Left kidney (tissue), 2 donors: Measurements from ENCODE around the gene ASGR2. TPM values are rescaled to one million over a fixed set of nuclear protein-coding genes. Genes with fewer than 3 reads are reported as not detected.
"Not testable (repeated sequence)": the region's sequence is repeated elsewhere in the genome, so short reads cannot be mapped to it uniquely, and the experiment has no call there.

ENCODE experiments used
- DNase-seq: peaks from one replicate; pipeline ENCODE4 v3.0.0-alpha.2; 2013
- polyA plus RNA-seq: library from polyadenylated mRNA; unstranded; fragments of 120-200 nt; gene quantifications from one replicate; pipeline ENCODE4 v1.2.1, GENCODE V29; 2013; ENCODE audit not compliant: insufficient read length

Gene ASGR2
- polyA plus RNA-seq, 1 donor: 2.0 TPM

- not testable (repeated sequence) for DNase-seq
Measured at GRCh38 chr17:7100641-7101379, 13.8 kb downstream of the ASGR2 start.

GRCh38 chr17:7098802-7099459 is 15.7 kb downstream of the ASGR2 start:
- no peak for DNase-seq

- DNase-seq: no peak
Measured at GRCh38 chr17:7097940-7098339, 16.7 kb downstream of the ASGR2 start.

GRCh38 chr17:7095625-7096024 is 19.0 kb downstream of the ASGR2 start:
- DNase-seq: no peak

- DNase-seq: no peak
Measured at GRCh38 chr17:7094652-7095019, 20.0 kb downstream of the ASGR2 start.

- DNase-seq: not testable (repeated sequence)
Measured at GRCh38 chr17:7091311-7092005, 23.2 kb downstream of the ASGR2 start.

GRCh38 chr17:7089570-7089969 is 25.1 kb downstream of the ASGR2 start:
- not testable (repeated sequence) for DNase-seq

GRCh38 chr17:7088442-7088841 is 26.2 kb downstream of the ASGR2 start:
- DNase-seq: not testable (repeated sequence)

GRCh38 chr17:7084088-7084487 is 30.5 kb downstream of the ASGR2 start:
- no peak for DNase-seq

- no peak for DNase-seq
Measured at GRCh38 chr17:7083592-7083991, 31.0 kb downstream of the ASGR2 start.

- no peak for DNase-seq
Measured at GRCh38 chr17:7081341-7082062, 33.1 kb downstream of the ASGR2 start.

- no peak for DNase-seq
Measured at GRCh38 chr17:7080456-7081041, 34.1 kb downstream of the ASGR2 start.

GRCh38 chr17:7079581-7080455 is 34.8 kb downstream of the ASGR2 start, which contains the start of gene CLEC10A:
Gene CLEC10A (minus strand): TSS chr17:7080251. CDS start chr17:7078812, 1,439 bp downstream.
- no peak for DNase-seq

GRCh38 chr17:7078711-7079110 is 35.9 kb downstream of the ASGR2 start:
- no peak for DNase-seq

- no peak for DNase-seq
Measured at GRCh38 chr17:7077911-7078546, 36.6 kb downstream of the ASGR2 start.

GRCh38 chr17:7074931-7075330 is 39.7 kb downstream of the ASGR2 start:
- no peak for DNase-seq

GRCh38 chr17:7072406-7072805 is 42.2 kb downstream of the ASGR2 start:
- no peak for DNase-seq

GRCh38 chr17:7070712-7071111 is 43.9 kb downstream of the ASGR2 start:
- no peak for DNase-seq

- DNase-seq: no peak
Measured at GRCh38 chr17:7068268-7068667, 46.4 kb downstream of the ASGR2 start.

- no peak for DNase-seq
Measured at GRCh38 chr17:7067198-7067597, 47.4 kb downstream of the ASGR2 start.
